Erythroblast (primary cell): ENCODE data around the gene NSG1.

Experiments used
- GATA1 ChIP-seq: IDR thresholded peaks from 2 replicates; pipeline ENCODE4 v1.6.1; 2011; ENCODE audit warnings: low read depth, mild to moderate bottlenecking, control low read depth, low read length, moderate library complexity
- POLR2A ChIP-seq: IDR thresholded peaks from 2 replicates; pipeline ENCODE4 v1.6.1; 2011; ENCODE audit warnings: mild to moderate bottlenecking, low read length

- TF ChIP-seq POLR2A (no peak), GATA1 (no peak)
Measured at GRCh38 chr4:4388836-4389575, 2.1 kb downstream of the NSG1 start.
